ENCODE data around the gene ADAMTS10.

DNA sequence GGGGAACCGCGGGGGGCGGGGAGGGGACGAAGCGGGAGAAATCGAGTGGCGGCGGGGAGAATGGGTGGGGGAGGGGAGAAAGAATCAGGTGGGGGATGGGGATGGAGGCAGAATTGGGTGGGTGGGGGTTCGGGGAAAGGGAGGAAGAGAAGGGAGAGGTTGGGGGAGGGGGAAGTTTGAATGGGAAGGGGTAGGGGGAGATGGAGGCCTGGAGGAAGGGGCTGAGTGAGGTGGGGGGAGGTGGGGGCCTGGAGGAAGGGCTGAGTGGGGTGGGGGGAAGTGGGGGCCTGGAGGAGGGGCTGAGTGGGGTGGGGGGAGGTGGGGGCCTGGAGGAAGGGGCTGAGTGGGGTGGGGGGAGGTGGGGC lies 403 bp upstream of the ADAMTS10 start:
- TF ChIP-seq CTCF (conservative IDR thresholded peaks at IDR 0.05; ENCODE audit: low read depth, low read length) (no peak), EZH2 (IDR thresholded peaks at IDR 0.05; ENCODE audit: low read length, unreplicated experiment) (no peak)
